Effector memory CD8-positive, alpha-beta T cell (primary cell): ENCODE measurements around the gene EEF2K.
A peak's percentile ranks its signal among the peaks of the same experiment; 100 is the strongest.
"Not testable (repeated sequence)": the region's sequence is repeated elsewhere in the genome, so short reads cannot be mapped to it uniquely, and the experiment has no call there.

Source experiments
- ATAC-seq: fragments of 150-1000 bp; cut with Tn5 transposase; replicated peaks from 2 replicates; pipeline ENCODE4 v1.10.0; 2021; ENCODE audit warnings: mild to moderate bottlenecking, moderate library complexity
- DNase-seq, 3 experiments: peaks; one replicate each; pipeline ENCODE4 v3.0.0; 2021
- H3K27ac Mint-ChIP-seq, 2 donors: one replicate each; pipeline ENCODE4 v1.8.0; 2022; ENCODE audit warnings: mild to moderate bottlenecking in 2 of 2, mixed read lengths in 2 of 2, moderate library complexity in 2 of 2
- H3K27me3 Mint-ChIP-seq, 2 donors: one replicate each; pipeline ENCODE4 v1.8.0; 2022; ENCODE audit warnings: mixed read lengths in 2 of 2
- H3K36me3 Mint-ChIP-seq: one replicate; pipeline ENCODE4 v1.8.0; 2022; ENCODE audit warnings: mild to moderate bottlenecking, moderate library complexity, mixed read lengths; ENCODE audit not compliant: insufficient read depth
- H3K4me1 Mint-ChIP-seq, 2 donors: one replicate each; pipeline ENCODE4 v1.8.0; 2022; ENCODE audit warnings: low read depth in 2 of 2, mixed read lengths in 2 of 2
- H3K4me3 Mint-ChIP-seq, 2 donors: one replicate each; pipeline ENCODE4 v1.8.0; 2022; ENCODE audit warnings: mild to moderate bottlenecking in 2 of 2, mixed read lengths in 2 of 2, moderate library complexity in 2 of 2
- H3K9me3 Mint-ChIP-seq, 2 donors: one replicate each; pipeline ENCODE4 v1.8.0; 2022; ENCODE audit warnings: mixed read lengths in 2 of 2

EEF2K gene

GRCh38 chr16:22300427-22301071 lies 94.5 kb downstream of the EEF2K start:
- no peak for ATAC-seq
- Mint-ChIP-seq H3K27me3 (no peaks in the 10 kb centered on the region), H3K36me3 (peaks cover 92% of the 10 kb centered on the region), H3K27ac (peak overlapping the region in 1 of 2 donors; percentile 100), H3K9me3 (no peaks in the 10 kb centered on the region), H3K4me1 (peaks cover 49 to 53% of the 10 kb centered on the region in 2 donors), H3K4me3 (peak overlapping the region in 1 of 2 donors; percentile 25)
- DNase-seq, result peak; percentile 12 to 33 (median 24)

- Mint-ChIP-seq H3K27ac (peak overlapping the region in 1 of 2 donors; percentile 16), H3K36me3 (peaks cover 92% of the 10 kb centered on the region), H3K4me1 (peaks cover 44 to 48% of the 10 kb centered on the region in 2 donors)
- not testable (repeated sequence) for DNase-seq, H3K4me3 Mint-ChIP-seq, ATAC-seq, H3K9me3 Mint-ChIP-seq, H3K27me3 Mint-ChIP-seq
These were observed 95.3 kb downstream of the EEF2K start for GRCh38 chr16:22301423-22301822.

GRCh38 chr16:22302776-22303363 lies 96.8 kb downstream of the EEF2K start:
- Mint-ChIP-seq H3K27me3 (no peaks in the 10 kb centered on the region), H3K36me3 (peaks cover 89% of the 10 kb centered on the region), H3K9me3 (no peaks in the 10 kb centered on the region), H3K4me1 (peaks cover 38 to 42% of the 10 kb centered on the region in 2 donors), H3K27ac (peak overlapping the region; percentile 62 to 78), H3K4me3 (peak overlapping the region in 1 of 2 donors; percentile 17)
- ATAC-seq (no peak), DNase-seq (no peak)

- no peak overlapping the region for H3K4me3 Mint-ChIP-seq
- peaks cover 25 to 28% of the 10 kb centered on the region in 2 donors for H3K4me1 Mint-ChIP-seq
- H3K27ac Mint-ChIP-seq, result no peak overlapping the region
- no peak for DNase-seq
- ATAC-seq, result no peak
- no peaks in the 10 kb centered on the region for H3K27me3 Mint-ChIP-seq
- H3K36me3 Mint-ChIP-seq, result peaks cover 80% of the 10 kb centered on the region
- no peaks in the 10 kb centered on the region for H3K9me3 Mint-ChIP-seq
These were observed 98.3 kb downstream of the EEF2K start for GRCh38 chr16:22304411-22304810.

- peak overlapping the region in 1 of 2 donors; percentile 20 for H3K27ac Mint-ChIP-seq
These were observed 100.7 kb downstream of the EEF2K start for GRCh38 chr16:22306788-22307187.

GRCh38 chr16:22307838-22308237 lies 101.8 kb downstream of the EEF2K start:
- H3K27me3 Mint-ChIP-seq, result no peaks in the 10 kb centered on the region
- ATAC-seq (no peak), DNase-seq (no peak)
- no peaks in the 10 kb centered on the region for H3K9me3 Mint-ChIP-seq
- H3K4me3 Mint-ChIP-seq, result no peak overlapping the region
- H3K27ac Mint-ChIP-seq, result no peak overlapping the region
- peaks cover 85% of the 10 kb centered on the region for H3K36me3 Mint-ChIP-seq
- H3K4me1 Mint-ChIP-seq, result peaks cover 5 to 9% of the 10 kb centered on the region in 2 donors

More at GRCh38 chr16:22306788-22307187, 100.7 kb downstream of the EEF2K start:
- no peak overlapping the region for H3K4me3 Mint-ChIP-seq
- no peak for DNase-seq
- no peak for ATAC-seq
- H3K36me3 Mint-ChIP-seq, result peaks cover 82% of the 10 kb centered on the region
- no peaks in the 10 kb centered on the region for H3K9me3 Mint-ChIP-seq
- no peaks in the 10 kb centered on the region for H3K27me3 Mint-ChIP-seq
- peaks cover 13 to 16% of the 10 kb centered on the region in 2 donors for H3K4me1 Mint-ChIP-seq

GRCh38 chr16:22308824-22309520 lies 102.9 kb downstream of the EEF2K start:
- H3K4me3 Mint-ChIP-seq, result no peak overlapping the region
- peaks cover 0 to 3% of the 10 kb centered on the region in 2 donors for H3K4me1 Mint-ChIP-seq
- H3K36me3 Mint-ChIP-seq, result peaks cover 81% of the 10 kb centered on the region
- H3K27me3 Mint-ChIP-seq, result no peaks in the 10 kb centered on the region
- ATAC-seq (no peak), DNase-seq (no peak)
- peak overlapping the region in 1 of 2 donors; percentile 75 for H3K27ac Mint-ChIP-seq
- no peaks in the 10 kb centered on the region for H3K9me3 Mint-ChIP-seq

- H3K27me3 Mint-ChIP-seq, result no peaks in the 10 kb centered on the region
- no peak for ATAC-seq
- peak overlapping the region in 1 of 2 donors; percentile 53 for H3K27ac Mint-ChIP-seq
- H3K4me1 Mint-ChIP-seq, result no peaks in the 10 kb centered on the region
- H3K36me3 Mint-ChIP-seq, result peaks cover 77% of the 10 kb centered on the region
- no peak for DNase-seq
- H3K4me3 Mint-ChIP-seq, result no peak overlapping the region
- H3K9me3 Mint-ChIP-seq, result no peaks in the 10 kb centered on the region
These were observed 105.4 kb downstream of the EEF2K start for GRCh38 chr16:22311520-22311919.

- peaks cover 81% of the 10 kb centered on the region for H3K36me3 Mint-ChIP-seq
- no peaks in the 10 kb centered on the region for H3K4me1 Mint-ChIP-seq
- H3K27ac Mint-ChIP-seq, result peak overlapping the region in 1 of 2 donors; percentile 73
- H3K4me3 Mint-ChIP-seq, result no peak overlapping the region
- H3K27me3 Mint-ChIP-seq, result no peaks in the 10 kb centered on the region
- no peak for ATAC-seq
- H3K9me3 Mint-ChIP-seq, result no peaks in the 10 kb centered on the region
- no peak for DNase-seq
These were observed 107.1 kb downstream of the EEF2K start for GRCh38 chr16:22312897-22313781.

- H3K36me3 Mint-ChIP-seq, result peaks cover 82% of the 10 kb centered on the region
- ATAC-seq (no peak), DNase-seq (no peak)
- no peak overlapping the region for H3K4me3 Mint-ChIP-seq
- H3K27ac Mint-ChIP-seq, result peak overlapping the region in 1 of 2 donors; percentile 41
- H3K4me1 Mint-ChIP-seq, result no peaks in the 10 kb centered on the region
- H3K9me3 Mint-ChIP-seq, result no peaks in the 10 kb centered on the region
- no peaks in the 10 kb centered on the region for H3K27me3 Mint-ChIP-seq
These were observed 107.9 kb downstream of the EEF2K start for GRCh38 chr16:22313876-22314470.

GRCh38 chr16:22314661-22315626 lies 108.9 kb downstream of the EEF2K start:
- Mint-ChIP-seq H3K9me3 (no peaks in the 10 kb centered on the region), H3K4me1 (no peaks in the 10 kb centered on the region), H3K4me3 (no peak overlapping the region), H3K27me3 (no peaks in the 10 kb centered on the region), H3K27ac (peak overlapping the region in 1 of 2 donors; percentile 44), H3K36me3 (peaks cover 85% of the 10 kb centered on the region)
- ATAC-seq (no peak), DNase-seq (no peak)

- Mint-ChIP-seq H3K27ac (peak overlapping the region in 1 of 2 donors; percentile 10), H3K9me3 (no peaks in the 10 kb centered on the region), H3K4me3 (no peak overlapping the region), H3K36me3 (peaks cover 82% of the 10 kb centered on the region), H3K4me1 (peaks cover 0 to 3% of the 10 kb centered on the region in 2 donors), H3K27me3 (no peaks in the 10 kb centered on the region)
- no peak for ATAC-seq
- DNase-seq, result no peak
These were observed 109.9 kb downstream of the EEF2K start for GRCh38 chr16:22315979-22316378.
